IMR-90 (cell line): ENCODE data around the gene UST. TPM values are rescaled to one million over a fixed set of nuclear protein-coding genes. Genes with fewer than 3 reads are reported as not detected.

Experiments
- ATAC-seq: fragments of 200-7000 bp; cut with Tn5 transposase; 2 replicates; pipeline ENCODE4 v1.9.1; 2020; ENCODE audit warnings: low read depth, mild to moderate bottlenecking, moderate library complexity
- BruUV-seq: library from RNA; stranded (reverse); fragments of 400-500 nt; replicated peaks from 2 replicates; lab custom pipeline; 2021; lab: Mats Ljungman, UMichigan
- CTCF ChIA-PET: fragments of 300-600 bp; formaldehyde crosslinking; extraction: SDS; loops from one replicate; lab custom pipeline; 2021; ENCODE audit warnings: antibody characterized with exemption; lab: Yijun Ruan, JAX
- POLR2A ChIA-PET: fragments of 300-600 bp; sonication (Branson Sonifier 250); formaldehyde crosslinking; loops from one replicate; lab custom pipeline; 2022; ENCODE audit warnings: antibody characterized with exemption; ENCODE audit not compliant: unreplicated experiment; lab: Charles Lee
- DNase-seq: peaks from one replicate; pipeline ENCODE4 v3.0.0; 2013
- H2AFZ ChIP-seq: replicated peaks from 2 replicates; pipeline ENCODE3; 2013; ENCODE audit warnings: low read length, mild to moderate bottlenecking; ENCODE audit not compliant: poor library complexity
- H2AK5ac ChIP-seq: 2 replicates; pipeline ENCODE4 v1.6.1; 2013; ENCODE audit warnings: low read depth, low read length, inconsistent platforms
- H2AK9ac ChIP-seq: replicated peaks from 2 replicates; pipeline ENCODE3; 2013; ENCODE audit warnings: mild to moderate bottlenecking, low read depth, low read length, moderate library complexity; ENCODE audit not compliant: poor library complexity
- H2BK120ac ChIP-seq: 2 replicates; pipeline ENCODE4 v1.6.1; 2013; ENCODE audit warnings: low read depth, low read length, inconsistent platforms
- H2BK15ac ChIP-seq: 3 replicates; pipeline ENCODE4 v1.6.1; 2013; ENCODE audit warnings: low read depth, low read length, inconsistent platforms
- H2BK20ac ChIP-seq: 2 replicates; pipeline ENCODE4 v1.6.1; 2013; ENCODE audit warnings: low read depth, mild to moderate bottlenecking, inconsistent platforms, low read length, moderate library complexity
- H2BK5ac ChIP-seq: 2 replicates; pipeline ENCODE4 v1.6.1; 2013; ENCODE audit warnings: mild to moderate bottlenecking, low read depth, low read length, inconsistent platforms; ENCODE audit not compliant: poor library complexity, severe bottlenecking
- H3K14ac ChIP-seq: replicated peaks from 2 replicates; pipeline ENCODE4 v1.6.1; 2013; ENCODE audit warnings: low read depth, low read length, inconsistent platforms
- H3K18ac ChIP-seq: 2 replicates; pipeline ENCODE4 v1.6.1; 2013; ENCODE audit warnings: low read depth, low read length, control low read depth
- H3K23ac ChIP-seq: 2 replicates; pipeline ENCODE4 v1.6.1; 2013; ENCODE audit warnings: low read depth, low read length, inconsistent platforms
- H3K27ac ChIP-seq: 2 replicates; pipeline ENCODE4 v1.5.1; 2013; ENCODE audit warnings: mild to moderate bottlenecking, control low read depth, low read length; ENCODE audit not compliant: insufficient read depth
- H3K27me3 ChIP-seq: 2 replicates; pipeline ENCODE4 v1.6.1; 2013; ENCODE audit warnings: low read length; ENCODE audit not compliant: control insufficient read depth, insufficient read depth
- H3K36me3 ChIP-seq: 2 replicates; pipeline ENCODE4 v1.6.1; 2013; ENCODE audit warnings: low read length, mixed read lengths; ENCODE audit not compliant: control insufficient read depth, insufficient read depth
- H3K4ac ChIP-seq: 2 replicates; pipeline ENCODE4 v1.6.1; 2013; ENCODE audit warnings: low read depth, low read length, inconsistent platforms
- H3K4me1 ChIP-seq: 2 replicates; pipeline ENCODE4 v1.6.1; 2013; ENCODE audit warnings: low read length, mixed read lengths; ENCODE audit not compliant: control insufficient read depth, insufficient read depth
- H3K4me2 ChIP-seq: 2 replicates; pipeline ENCODE4 v1.6.1; 2013; ENCODE audit warnings: low read depth, mild to moderate bottlenecking, control low read depth, low read length, moderate library complexity
- H3K4me3 ChIP-seq: 2 replicates; pipeline ENCODE4 v1.5.1; 2013; ENCODE audit warnings: low read depth, mild to moderate bottlenecking, control low read depth, low read length, moderate library complexity; ENCODE audit not compliant: insufficient read depth
- H3K56ac ChIP-seq: 2 replicates; pipeline ENCODE4 v1.6.1; 2013; ENCODE audit warnings: low read length, inconsistent platforms; ENCODE audit not compliant: insufficient read depth; ENCODE audit errors: extremely low read depth
- H3K79me1 ChIP-seq, 2 experiments: 2 replicates each; pipeline ENCODE4 v1.6.1; 2013; ENCODE audit warnings: low read length in 2 of 2, inconsistent platforms in 1 of 2, low read depth in 1 of 2
- H3K9ac ChIP-seq: 2 replicates; pipeline ENCODE4 v1.6.1; 2013; ENCODE audit warnings: low read depth, low read length, control low read depth
- H3K9me1 ChIP-seq: 2 replicates; pipeline ENCODE4 v1.6.1; 2013; ENCODE audit warnings: low read length, inconsistent platforms; ENCODE audit not compliant: insufficient read depth
- H3K9me3 ChIP-seq: 2 replicates; pipeline ENCODE4 v1.6.1; 2013; ENCODE audit warnings: low read length; ENCODE audit not compliant: control insufficient read depth, insufficient read depth
- H4K20me1 ChIP-seq: 2 replicates; pipeline ENCODE4 v1.6.1; 2013; ENCODE audit warnings: low read length, inconsistent platforms; ENCODE audit not compliant: insufficient read depth
- H4K5ac ChIP-seq: 2 replicates; pipeline ENCODE4 v1.6.1; 2013; ENCODE audit warnings: mild to moderate bottlenecking, low read depth, low read length, control low read depth
- H4K8ac ChIP-seq, 2 experiments: 2 replicates each; pipeline ENCODE4 v1.6.1; 2013; ENCODE audit warnings: low read depth in 2 of 2, low read length in 2 of 2, control low read depth in 1 of 2, inconsistent platforms in 1 of 2
- H4K91ac ChIP-seq: 2 replicates; pipeline ENCODE4 v1.6.1; 2013; ENCODE audit warnings: low read depth, low read length, inconsistent platforms; ENCODE audit not compliant: insufficient read depth
- CEBPB ChIP-seq: IDR thresholded peaks from 2 replicates; pipeline ENCODE4 v1.6.1; 2012; ENCODE audit warnings: low read depth, low read length, improper control_type of control experiment
- RAD21 ChIP-seq: IDR thresholded peaks from 2 replicates; pipeline ENCODE4 v1.6.1; 2012; ENCODE audit warnings: low read length, improper control_type of control experiment
- WGBS, 2 experiments: methylation state at CpG; one replicate each; pipeline versions ENCODE4 v1.1.5 to v1.1.7; 2013; ENCODE audit warnings: missing lambda C conversion rate in 2 of 2; ENCODE audit not compliant: insufficient read length in 1 of 2; ENCODE audit errors: extremely low coverage in 2 of 2; 5-methylcytosine and 5-hydroxymethylcytosine counted together
- dilution Hi-C: fragments of 300-500 bp; cut with HindIII; formaldehyde crosslinking; loops from one replicate; pipeline ENCODE4 v1.14.3; 2018; ENCODE audit warnings: low sequenced_read_pairs; ENCODE audit not compliant: unreplicated experiment
- in situ Hi-C: fragments of 300-500 bp; cut with MboI; formaldehyde crosslinking; loops from 3 replicates; pipeline ENCODE4 v1.14.3; 2019; ENCODE audit warnings: low sequenced_read_pairs, inconsistent platforms, mixed read lengths
- intact Hi-C: fragments of 100-400 bp; cut with micrococcal nuclease; formaldehyde crosslinking; loops from 2 replicates; pipeline ENCODE4 v1.10.0; 2022
- polyA plus RNA-seq, 3 experiments: library from polyadenylated mRNA; depleted of rRNA; stranded (reverse); fragments of >200 nt; gene quantifications; 2 replicates each; pipeline ENCODE4 v1.2.3, GENCODE V29; 2012; ENCODE audit warnings: low replicate concordance in 1 of 3
- total RNA-seq: library from RNA; depleted of rRNA; stranded (reverse); fragments of >200 nt; gene quantifications from 2 replicates; pipeline ENCODE4 v1.2.3, GENCODE V29; 2012

The UST gene
- total and polyA plus RNA-seq, 2 of the 4 experiments (the other 2 are of a cell fraction), result 7.7 to 13.8 TPM

DNA sequence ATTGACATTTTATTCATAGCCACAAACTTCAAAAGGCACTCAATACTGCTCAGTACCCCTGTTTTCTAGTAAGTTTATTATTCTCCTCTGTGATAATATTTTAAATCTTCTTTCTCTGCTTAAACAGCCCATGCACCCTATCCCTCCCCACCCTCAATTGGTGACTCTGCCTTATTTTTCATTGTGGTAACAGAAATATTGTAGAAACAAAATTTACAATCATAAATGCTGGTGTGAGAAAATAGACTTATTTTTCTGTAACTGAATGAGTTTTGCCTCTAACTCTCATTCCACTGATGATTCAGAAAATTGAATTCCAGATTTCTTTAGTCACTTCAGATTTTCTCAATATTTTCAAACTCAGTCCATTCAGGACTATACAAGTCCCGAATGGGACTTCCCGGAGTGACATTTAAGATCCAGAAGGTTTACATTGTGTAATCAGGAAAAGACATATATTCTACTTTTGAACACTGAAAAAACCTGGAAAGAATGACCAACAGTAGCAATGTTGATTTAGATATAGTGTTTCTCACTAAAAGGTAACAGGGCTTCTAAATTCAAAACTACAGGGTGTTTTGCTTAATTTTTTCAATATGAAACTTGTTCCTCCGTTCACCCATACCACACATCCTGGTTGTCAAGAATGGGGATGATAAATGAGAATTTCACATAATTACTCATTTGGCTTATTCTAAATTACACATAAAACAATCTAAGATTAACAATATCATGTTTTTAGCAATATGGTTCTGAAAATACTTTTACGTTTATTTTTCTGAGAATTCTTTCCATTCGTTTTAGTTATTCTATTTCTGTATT, 34.8 kb upstream of the UST start:
- no peak overlapping the region for H4K91ac ChIP-seq
- no TSS peak for BruUV-seq
- intact Hi-C loops, result no loop called here
- no peak overlapping the region; the same call in 1 of the 2 replicates for H3K18ac ChIP-seq
- H2BK5ac ChIP-seq, result no peak overlapping the region
- no peak overlapping the region for H4K5ac ChIP-seq
- H3K27me3 ChIP-seq, result no peaks in the 10 kb centered on the region
- H2AFZ ChIP-seq, result no peak overlapping the region
- H3K4me1 ChIP-seq, result peaks cover 3% of the 10 kb centered on the region; the same call in 1 of the 2 replicates
- H3K9ac ChIP-seq, result no peak overlapping the region
- POLR2A ChIA-PET, result no interaction called here
- WGBS, 2 experiments, result no CpG with 5 or more reads among the region's 5 CpGs
- H3K36me3 ChIP-seq, result no peaks in the 10 kb centered on the region
- no peak overlapping the region; the same call in 1 of the 2 replicates for H3K4me2 ChIP-seq
- H2AK5ac ChIP-seq, result no peak overlapping the region
- peak overlapping the region; percentile 68; the same call in 1 of the 3 replicates for H2BK15ac ChIP-seq
- H3K14ac ChIP-seq, result no peak overlapping the region
- H4K20me1 ChIP-seq, result no peaks in the 10 kb centered on the region
- no peak overlapping the region for H3K23ac ChIP-seq
- no peak overlapping the region for H2BK20ac ChIP-seq
- no peak overlapping the region for H3K56ac ChIP-seq
- H3K4me3 ChIP-seq, result no peak overlapping the region
- CTCF ChIA-PET, result no interaction called here
- ATAC-seq (peak; percentile 62; the same call in 1 of the 2 replicates), DNase-seq (peak; percentile 57)
- H3K9me3 ChIP-seq, result no peaks in the 10 kb centered on the region
- TF ChIP-seq RAD21 (no peak), CEBPB (peak; percentile 37; the same call in 1 of the 2 replicates)
- H4K8ac ChIP-seq, result no peak overlapping the region
- H3K4ac ChIP-seq, result no peak overlapping the region
- no peaks in the 10 kb centered on the region; the same call in 1 of the 2 replicates for H3K9me1 ChIP-seq
- no peak overlapping the region for H2AK9ac ChIP-seq
- H3K79me1 ChIP-seq, result no peaks in the 10 kb centered on the region
- no peak overlapping the region for H3K27ac ChIP-seq
- dilution Hi-C loops, result no loop called here
- peak overlapping the region; percentile 26; the same call in 1 of the 2 replicates for H2BK120ac ChIP-seq
- in situ Hi-C loops, result no loop called here
